SK-N-SH treated with all-trans-retinoic acid at 6 μM for 48 hours (cell line): ENCODE data around the gene EPGN.

Source experiments
- ARNTL ChIP-seq: fragments of 450-650 bp; formaldehyde crosslinking; IDR thresholded peaks from 2 replicates; pipeline ENCODE4 v1.5.0; 2020; ENCODE audit warnings: low read depth, mild to moderate bottlenecking, moderate library complexity, borderline replicate concordance
- PPARA ChIP-seq: fragments of 250-450 bp; sonication (Bioruptor Pico); IDR thresholded peaks from 2 replicates; pipeline ENCODE4 v1.5.0; 2020; ENCODE audit warnings: mild to moderate bottlenecking, borderline replicate concordance
- RARB ChIP-seq: fragments of 250-450 bp; sonication (Bioruptor Pico); IDR thresholded peaks from 2 replicates; pipeline ENCODE4 v1.8.0; 2021; ENCODE audit warnings: mild to moderate bottlenecking, moderate library complexity
- TF ChIP-seq, protein P1 (sequence below): fragments of 250-450 bp; sonication (Bioruptor Pico); IDR thresholded peaks from 2 replicates; pipeline ENCODE4 v1.8.0; 2020; ENCODE audit warnings: mild to moderate bottlenecking, moderate library complexity, borderline replicate concordance

DNA sequence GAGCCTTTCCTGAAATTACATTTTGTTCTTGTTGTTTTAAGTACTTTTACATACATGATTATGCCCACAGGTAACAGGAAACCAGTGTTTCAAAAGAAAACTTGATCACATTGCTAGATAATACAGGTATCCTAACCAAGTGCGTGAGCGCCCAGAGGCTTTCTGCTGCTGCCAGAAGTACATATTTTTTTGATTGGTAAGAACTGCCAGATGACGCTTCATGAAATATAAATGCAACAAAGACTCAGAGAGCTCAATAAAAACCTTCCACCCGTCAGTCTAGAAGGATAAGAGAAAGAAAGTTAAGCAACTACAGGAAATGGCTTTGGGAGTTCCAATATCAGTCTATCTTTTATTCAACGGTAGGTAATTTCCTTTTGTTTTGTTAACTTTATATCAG, at the start of gene EPGN:
- TF ChIP-seq PPARA (no peak), ARNTL (no peak), RARB (CRISPR knock-in tag) (no peak)
- TF ChIP-seq, protein P1, sequence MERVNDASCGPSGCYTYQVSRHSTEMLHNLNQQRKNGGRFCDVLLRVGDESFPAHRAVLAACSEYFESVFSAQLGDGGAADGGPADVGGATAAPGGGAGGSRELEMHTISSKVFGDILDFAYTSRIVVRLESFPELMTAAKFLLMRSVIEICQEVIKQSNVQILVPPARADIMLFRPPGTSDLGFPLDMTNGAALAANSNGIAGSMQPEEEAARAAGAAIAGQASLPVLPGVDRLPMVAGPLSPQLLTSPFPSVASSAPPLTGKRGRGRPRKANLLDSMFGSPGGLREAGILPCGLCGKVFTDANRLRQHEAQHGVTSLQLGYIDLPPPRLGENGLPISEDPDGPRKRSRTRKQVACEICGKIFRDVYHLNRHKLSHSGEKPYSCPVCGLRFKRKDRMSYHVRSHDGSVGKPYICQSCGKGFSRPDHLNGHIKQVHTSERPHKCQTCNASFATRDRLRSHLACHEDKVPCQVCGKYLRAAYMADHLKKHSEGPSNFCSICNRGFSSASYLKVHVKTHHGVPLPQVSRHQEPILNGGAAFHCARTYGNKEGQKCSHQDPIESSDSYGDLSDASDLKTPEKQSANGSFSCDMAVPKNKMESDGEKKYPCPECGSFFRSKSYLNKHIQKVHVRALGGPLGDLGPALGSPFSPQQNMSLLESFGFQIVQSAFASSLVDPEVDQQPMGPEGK: no peak
